ENCODE measurements around the gene VRK2.

- TF ChIP-seq CTCF (IDR thresholded peaks at IDR 0.05; ENCODE audit: low read length) (no peak), EZH2 (IDR thresholded peaks at IDR 0.05; ENCODE audit: borderline replicate concordance, low read length) (no peak)
Measured at GRCh38 chr2:58122540-58122939, 75.9 kb downstream of the VRK2 start.

Data from OCI-LY1 (cell line).